Psoas muscle (tissue), 8 donors: ENCODE measurements around the gene CDS1. TPM values are rescaled to one million over a fixed set of nuclear protein-coding genes. Genes with fewer than 3 reads are reported as not detected.

ENCODE experiments used
- ATAC-seq, 4 donors: fragments of 200-7000 bp; cut with Tn5 transposase; one replicate each; pipeline ENCODE4 v1.9.1; 2020; ENCODE audit warnings: moderate library complexity in 3 of 4, mild to moderate bottlenecking in 2 of 4
- DNase-seq, 2 donors: peaks; one replicate each; pipeline ENCODE4 v3.0.0-alpha.2; 2020
- H3K27ac ChIP-seq: fragments of 200-600 bp; one replicate; pipeline ENCODE4 v1.8.0; 2022
- H3K27me3 ChIP-seq, 3 donors: fragments of 200-600 bp in 1 of 3; one replicate each; pipeline versions ENCODE4 v1.6.1 to v1.8.0; 2013 to 2022; ENCODE audit warnings: low read length in 2 of 3, mild to moderate bottlenecking in 2 of 3, moderate library complexity in 1 of 3; ENCODE audit not compliant: insufficient read depth in 3 of 3
- H3K36me3 ChIP-seq, 2 donors: fragments of 200-600 bp in 1 of 2; one replicate each; pipeline versions ENCODE4 v1.6.1 to v1.8.0; 2013 to 2022; ENCODE audit warnings: low read depth in 1 of 2, mild to moderate bottlenecking in 1 of 2, moderate library complexity in 1 of 2; ENCODE audit not compliant: insufficient read depth in 1 of 2
- H3K4me1 ChIP-seq: fragments of 200-600 bp; one replicate; pipeline ENCODE4 v1.8.0; 2022
- H3K4me3 ChIP-seq: fragments of 200-600 bp; one replicate; pipeline ENCODE4 v1.8.0; 2022; ENCODE audit warnings: mild to moderate bottlenecking
- H3K9me3 ChIP-seq: fragments of 200-600 bp; one replicate; pipeline ENCODE4 v1.8.0; 2022
- WGBS, 3 donors: extraction: QIAGEN DNeasy Blood & Tissue Kit; methylation state at CpG; one replicate each; pipeline versions ENCODE4 v1.1.6 to v1.1.7; 2013; 5-methylcytosine and 5-hydroxymethylcytosine counted together
- intact Hi-C, 2 donors: fragments of 100-400 bp; cut with DNase I; formaldehyde crosslinking; loops; one replicate each; pipeline versions ENCODE4 v1.11.0 to v1.14.2; 2022
- polyA plus RNA-seq, 3 donors: library from polyadenylated mRNA; stranded (reverse); fragments of 200-250 nt; gene quantifications; one replicate each; pipeline ENCODE4 v1.2.3, GENCODE V29; 2013
- total RNA-seq, 4 donors: library from RNA; stranded (reverse); fragmentation: NEBNext Ultra II Directional in 2 of 4; extraction: Animal tissue kit (Norgen Biotek cat#: 25700) in 2 of 4; gene quantifications; one replicate each; pipeline versions ENCODE4 v1.2.1 to v1.2.4, GENCODE V29; 2021 to 2023
- TF ChIP-seq, protein P1 (sequence below): fragments of 200-600 bp; IDR thresholded peaks from one replicate; pipeline ENCODE4 v1.8.0; 2022; ENCODE audit warnings: antibody characterized with exemption
- donor health status: healthy with polysubstance abuse.
- donor health status: DM: no; HTN: no; CAD: no; lungs with moderate emphysema.
- donor health status: Bipolar disorder and iron deficiency.
- donor health status: healthy.
- donor health status: DM: yes; HTN: yes; CAD: no.
- donor health status: DM: no; HTN: no; CAD: no.
- donor health status: DM: no; HTN: no; CAD: no.
- donor health status: DM: yes; HTN: yes; CAD: no.

The CDS1 gene
- total and polyA plus RNA-seq, 7 donors = 0.03 to 0.37 (median 0.04) TPM; not detected in 1

DNA sequence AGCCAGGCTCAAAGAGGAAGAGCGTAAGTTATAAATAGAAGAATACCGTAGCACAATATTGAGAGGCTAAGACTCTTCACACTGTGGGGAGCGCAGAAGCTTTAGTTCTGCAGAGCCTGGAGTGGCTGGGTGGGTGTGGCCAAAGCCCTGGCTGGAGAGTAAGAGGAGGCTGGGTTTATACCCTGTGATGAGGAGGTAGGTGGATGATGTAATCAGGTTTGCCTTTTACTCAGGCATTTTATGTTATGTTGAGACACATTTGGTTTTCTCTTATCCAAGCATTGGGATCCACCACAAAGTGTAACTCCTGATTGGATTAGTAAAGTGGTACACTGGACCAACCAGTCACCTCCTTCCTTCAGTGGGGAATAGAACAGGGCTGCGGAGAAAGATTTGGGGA is 13.9 kb downstream of the CDS1 start:
- Histone ChIP-seq H3K27ac (no peak overlapping the region), H3K4me1 (no peaks in the 10 kb centered on the region), H3K4me3 (no peak overlapping the region), H3K27me3 (peaks cover 0 to 7% (median 2%) of the 10 kb centered on the region in 3 donors), H3K36me3 (no peaks in the 10 kb centered on the region), H3K9me3 (no peaks in the 10 kb centered on the region)
- DNase-seq (no peak), ATAC-seq (no peak)
- intact Hi-C loops = no loop called here
- TF ChIP-seq, protein P1, sequence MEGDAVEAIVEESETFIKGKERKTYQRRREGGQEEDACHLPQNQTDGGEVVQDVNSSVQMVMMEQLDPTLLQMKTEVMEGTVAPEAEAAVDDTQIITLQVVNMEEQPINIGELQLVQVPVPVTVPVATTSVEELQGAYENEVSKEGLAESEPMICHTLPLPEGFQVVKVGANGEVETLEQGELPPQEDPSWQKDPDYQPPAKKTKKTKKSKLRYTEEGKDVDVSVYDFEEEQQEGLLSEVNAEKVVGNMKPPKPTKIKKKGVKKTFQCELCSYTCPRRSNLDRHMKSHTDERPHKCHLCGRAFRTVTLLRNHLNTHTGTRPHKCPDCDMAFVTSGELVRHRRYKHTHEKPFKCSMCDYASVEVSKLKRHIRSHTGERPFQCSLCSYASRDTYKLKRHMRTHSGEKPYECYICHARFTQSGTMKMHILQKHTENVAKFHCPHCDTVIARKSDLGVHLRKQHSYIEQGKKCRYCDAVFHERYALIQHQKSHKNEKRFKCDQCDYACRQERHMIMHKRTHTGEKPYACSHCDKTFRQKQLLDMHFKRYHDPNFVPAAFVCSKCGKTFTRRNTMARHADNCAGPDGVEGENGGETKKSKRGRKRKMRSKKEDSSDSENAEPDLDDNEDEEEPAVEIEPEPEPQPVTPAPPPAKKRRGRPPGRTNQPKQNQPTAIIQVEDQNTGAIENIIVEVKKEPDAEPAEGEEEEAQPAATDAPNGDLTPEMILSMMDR = no peak
- WGBS, 3 donors = 83 to 87% (median 85%) methylated on average over 4 of the region's 4 CpGs

DNA sequence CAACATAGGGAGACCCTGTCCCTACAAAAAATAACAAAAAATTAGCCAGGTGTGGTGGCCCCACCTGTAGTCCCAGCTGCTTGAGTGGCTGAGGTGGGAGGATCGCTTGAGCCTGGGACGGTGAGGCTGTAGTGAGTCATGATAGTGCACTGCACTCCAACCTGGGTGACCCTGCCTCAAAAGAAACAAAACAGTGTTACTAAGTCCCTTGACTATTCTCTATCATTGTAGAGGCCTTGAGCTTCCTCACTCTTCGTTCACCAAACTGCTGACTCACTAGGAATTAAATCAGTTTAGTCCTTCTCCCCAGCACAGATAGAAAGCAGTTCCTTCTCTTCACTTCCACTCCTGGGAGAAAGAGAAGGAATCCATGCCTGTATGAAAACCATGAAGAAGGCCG is 14.5 kb downstream of the CDS1 start:
- intact Hi-C loops = no loop called here
- Histone ChIP-seq H3K27me3 (peaks cover 0 to 7% (median 2%) of the 10 kb centered on the region in 3 donors), H3K36me3 (no peaks in the 10 kb centered on the region), H3K4me3 (no peak overlapping the region), H3K9me3 (no peaks in the 10 kb centered on the region), H3K27ac (no peak overlapping the region), H3K4me1 (no peaks in the 10 kb centered on the region)
- ATAC-seq (no peak), DNase-seq (no peak)
- WGBS, 3 donors = 78 to 81% (median 79%) methylated on average over 4 of the region's 4 CpGs
- TF ChIP-seq, protein P1 = no peak

DNA sequence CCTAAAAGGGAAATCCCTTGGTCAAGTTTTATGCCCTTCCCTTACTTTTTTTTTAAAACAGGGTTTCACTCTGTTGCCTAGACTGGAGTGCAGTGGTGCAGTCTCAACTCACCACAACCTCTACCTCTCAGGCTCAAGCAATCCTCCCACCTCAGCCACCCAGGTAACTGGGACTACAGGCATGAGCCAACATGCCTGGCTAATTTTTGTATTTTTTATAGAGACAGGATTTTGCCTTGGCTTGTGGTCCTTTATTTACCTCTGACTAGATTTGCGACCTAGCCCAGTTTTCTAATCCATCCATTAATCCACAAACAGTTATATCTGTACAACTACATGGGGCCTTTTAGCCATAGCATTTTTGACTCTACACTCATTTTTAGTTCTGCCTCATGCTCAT is 23.7 kb downstream of the CDS1 start:
- TF ChIP-seq, protein P1 = no peak
- no peaks in the 10 kb centered on the region for H3K9me3 ChIP-seq
- no peak overlapping the region for H3K27ac ChIP-seq
- H3K4me1 ChIP-seq = no peaks in the 10 kb centered on the region
- H3K27me3 ChIP-seq = no peaks in the 10 kb centered on the region
- no peaks in the 10 kb centered on the region for H3K36me3 ChIP-seq
- ATAC-seq = no peak
- 88 to 91% (median 90%) methylated on average over 1 of the region's 1 CpG for WGBS, 3 donors
- intact Hi-C loops = no loop called here
- DNase-seq = no peak
- no peak overlapping the region for H3K4me3 ChIP-seq

DNA sequence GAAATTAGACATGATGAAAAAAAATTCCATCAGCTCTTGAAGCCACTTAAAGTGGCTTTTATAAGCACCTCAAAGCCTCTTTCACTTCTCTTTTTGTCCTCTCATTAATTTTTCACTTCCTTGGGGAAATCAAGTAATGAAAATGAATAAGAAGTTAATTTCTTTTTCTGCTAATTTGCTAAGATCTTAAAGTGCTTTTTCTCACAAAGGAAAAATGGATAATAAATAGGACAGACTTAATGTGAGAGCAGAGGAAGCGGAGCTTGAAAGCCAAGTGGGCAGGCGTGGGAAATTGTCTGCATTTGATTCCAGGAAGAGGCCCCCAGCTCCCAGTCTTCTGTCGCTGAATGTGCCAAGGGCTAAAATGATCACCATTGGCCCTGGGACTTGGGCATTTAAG is 28.6 kb downstream of the CDS1 start:
- no peaks in the 10 kb centered on the region for H3K36me3 ChIP-seq
- H3K9me3 ChIP-seq = no peaks in the 10 kb centered on the region
- intact Hi-C loops = no loop called here
- H3K27ac ChIP-seq = no peak overlapping the region
- H3K27me3 ChIP-seq = no peaks in the 10 kb centered on the region
- no peak for ATAC-seq
- WGBS, 3 donors = 42 to 49% (median 44%) methylated on average over 3 of the region's 3 CpGs
- no peaks in the 10 kb centered on the region for H3K4me1 ChIP-seq
- TF ChIP-seq, protein P1 = no peak
- DNase-seq = no peak
- no peak overlapping the region for H3K4me3 ChIP-seq

DNA sequence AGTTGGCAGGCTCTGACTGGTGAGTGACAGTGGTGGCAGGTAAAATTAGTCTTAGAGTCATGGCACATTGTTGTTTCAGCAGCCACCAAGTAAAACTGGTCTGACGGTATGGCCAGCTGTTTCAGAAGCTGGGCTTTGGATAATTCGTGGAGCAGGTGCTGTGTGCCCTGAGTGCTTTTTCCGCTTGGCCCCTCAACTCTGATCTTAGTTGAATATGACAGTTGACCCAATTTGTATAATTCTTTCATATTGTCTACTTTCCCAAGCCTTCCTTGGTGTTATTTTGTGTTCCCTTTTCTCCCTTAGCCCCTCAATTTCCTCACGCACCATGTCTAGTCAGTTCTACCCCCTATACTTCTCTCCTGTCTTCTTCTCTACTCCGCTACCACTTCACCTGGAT is 32.0 kb downstream of the CDS1 start:
- Histone ChIP-seq H3K4me3 (no peak overlapping the region), H3K36me3 (no peaks in the 10 kb centered on the region), H3K27me3 (no peaks in the 10 kb centered on the region), H3K4me1 (no peaks in the 10 kb centered on the region), H3K27ac (no peak overlapping the region), H3K9me3 (no peaks in the 10 kb centered on the region)
- DNase-seq (no peak), ATAC-seq (no peak)
- intact Hi-C loops = no loop called here
- TF ChIP-seq, protein P1 = no peak
- 70 to 72% (median 71%) methylated on average over 5 of the region's 5 CpGs for WGBS, 3 donors
